MM.1S (cell line): ENCODE results near the gene GPR137.

ENCODE experiments used
- DNase-seq: peaks from one replicate; pipeline ENCODE4 v3.0.0-alpha.2; 2015
- H2AFZ ChIP-seq: fragments of 300-600 bp; sonication (generic); 2 replicates; pipeline ENCODE4 v1.6.0; 2016; ENCODE audit warnings: antibody characterized with exemption, low read length
- H3F3A ChIP-seq: fragments of 300-600 bp; sonication (generic); 2 replicates; pipeline ENCODE4 v1.6.1; 2016; ENCODE audit warnings: mild to moderate bottlenecking, antibody characterized with exemption, low read length, moderate library complexity, mixed read lengths; ENCODE audit not compliant: insufficient read depth
- H3K27ac ChIP-seq: fragments of 300-600 bp; sonication (generic); 2 replicates; pipeline ENCODE4 v1.5.1; 2016; ENCODE audit warnings: mild to moderate bottlenecking, low read length
- H3K27me3 ChIP-seq: fragments of 300-600 bp; sonication (generic); replicated peaks from 2 replicates; pipeline ENCODE4 v1.6.0; 2016; ENCODE audit warnings: low read length; ENCODE audit not compliant: insufficient read depth
- H3K36me3 ChIP-seq: fragments of 300-600 bp; sonication (generic); replicated peaks from 2 replicates; pipeline ENCODE4 v1.6.1; 2016; ENCODE audit warnings: mild to moderate bottlenecking, low read length, mixed read lengths; ENCODE audit not compliant: insufficient read depth
- H3K4me1 ChIP-seq: fragments of 300-600 bp; sonication (generic); 2 replicates; pipeline ENCODE4 v1.6.1; 2016; ENCODE audit warnings: low read length, mixed read lengths
- H3K4me2 ChIP-seq: fragments of 300-600 bp; sonication (generic); 2 replicates; pipeline ENCODE4 v1.6.0; 2016; ENCODE audit warnings: low read depth, low read length
- H3K4me3 ChIP-seq: fragments of 300-600 bp; sonication (generic); 2 replicates; pipeline ENCODE4 v1.5.1; 2016; ENCODE audit warnings: low read length, mixed read lengths
- H3K79me2 ChIP-seq: fragments of 300-600 bp; sonication (generic); 2 replicates; pipeline ENCODE4 v1.6.1; 2016; ENCODE audit warnings: mixed run types, low read length, mixed read lengths
- H3K9ac ChIP-seq: fragments of 300-600 bp; sonication (generic); 2 replicates; pipeline ENCODE4 v1.6.1; 2016; ENCODE audit warnings: low read length, mixed read lengths
- H3K9me2 ChIP-seq: fragments of 300-600 bp; sonication (generic); replicated peaks from 2 replicates; pipeline ENCODE4 v1.6.1; 2016; ENCODE audit warnings: mild to moderate bottlenecking, low read length, mixed read lengths; ENCODE audit not compliant: insufficient read depth
- H3K9me3 ChIP-seq: fragments of 300-600 bp; sonication (generic); replicated peaks from 2 replicates; pipeline ENCODE4 v1.6.1; 2016; ENCODE audit warnings: mild to moderate bottlenecking, low read length, mixed read lengths; ENCODE audit not compliant: insufficient read depth
- H4K20me1 ChIP-seq: fragments of 300-600 bp; sonication (generic); 2 replicates; pipeline ENCODE4 v1.6.1; 2016; ENCODE audit warnings: mild to moderate bottlenecking, low read length, moderate library complexity, mixed read lengths; ENCODE audit not compliant: insufficient read depth
- CTCF ChIP-seq: fragments of 300-600 bp; sonication (generic); IDR thresholded peaks from 2 replicates; pipeline ENCODE4 v1.5.1; 2016; ENCODE audit warnings: antibody characterized with exemption, low read length, mixed read lengths
- EZH2 ChIP-seq: fragments of 300-600 bp; sonication (generic); optimal IDR thresholded peaks from 2 replicates; pipeline ENCODE3; 2017; ENCODE audit warnings: low read depth, mild to moderate bottlenecking, antibody characterized with exemption, low read length, mixed read lengths
- EZH2phosphoT487 ChIP-seq: fragments of 300-600 bp; sonication (generic); IDR thresholded peaks from 2 replicates; pipeline ENCODE4 v1.6.1; 2018; ENCODE audit warnings: antibody characterized with exemption, low read length

GPR137 gene

DNA sequence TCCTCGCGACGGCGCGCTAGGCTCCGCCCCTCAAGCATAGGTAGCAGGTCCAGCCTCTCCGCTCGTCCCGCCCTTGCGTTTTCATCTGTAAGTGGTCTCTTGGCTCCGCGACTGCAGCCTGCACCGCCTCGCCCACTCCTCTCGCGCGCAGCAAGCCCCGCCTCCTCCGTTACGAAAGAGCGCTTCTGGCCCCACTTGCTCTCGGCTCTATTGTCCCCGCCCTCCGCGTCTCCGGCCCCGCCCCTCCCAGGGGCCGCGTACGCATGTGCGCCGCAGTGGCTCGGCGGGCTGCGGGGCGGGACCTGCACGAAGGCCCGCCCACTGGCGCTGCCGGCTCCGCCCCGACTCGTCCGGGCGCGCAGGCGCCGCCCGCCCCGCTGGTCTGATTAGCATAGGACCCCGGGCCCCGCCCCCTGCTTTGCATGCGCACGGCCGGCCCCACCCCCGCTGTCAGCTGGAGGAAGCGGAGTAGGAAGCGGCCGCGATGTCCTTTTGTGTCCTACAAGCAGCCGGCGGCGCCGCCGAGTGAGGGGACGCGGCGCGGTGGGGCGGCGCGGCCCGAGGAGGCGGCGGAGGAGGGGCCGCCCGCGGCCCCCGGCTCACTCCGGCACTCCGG, 19.5 kb downstream of the GPR137 start, which contains the start of gene ESRRA:
Gene ESRRA, plus strand, starts transcription at position 450 of the 616 bp plus-strand sequence. CDS start 1,656 bp downstream, outside the sequence.
- Histone ChIP-seq H3K9ac (peak within 1 kb of the TSS; percentile 99), H3F3A (peaks cover 24% of the 10 kb centered on the region), H3K4me1 (peaks cover 24% of the 10 kb centered on the region), H3K27me3 (peaks cover 12% of the 10 kb centered on the region), H3K36me3 (no peaks in the 10 kb centered on the region), H2AFZ (peak within 1 kb of the TSS; percentile 26; the same call in 1 of the 2 replicates), H3K79me2 (peaks cover 36% of the 10 kb centered on the region), H3K4me3 (peak within 1 kb of the TSS; percentile 83), H3K4me2 (peak within 1 kb of the TSS; percentile 87), H3K9me2 (no peaks in the 10 kb centered on the region), H3K27ac (peak within 1 kb of the TSS; percentile 99), H3K9me3 (no peaks in the 10 kb centered on the region), H4K20me1 (no peaks in the 10 kb centered on the region)
- TF ChIP-seq EZH2phosphoT487 (no peak), EZH2 (no peak), CTCF (no peak)
- peak; percentile 99 for DNase-seq

GRCh38 chr11:64305691-64306562, 20.3 kb downstream of the GPR137 start:
- Histone ChIP-seq H3K27ac (peak overlapping the region; percentile 59; the same call in 1 of the 2 replicates), H3K4me2 (peak overlapping the region; percentile 87), H3K4me1 (peaks cover 18% of the 10 kb centered on the region), H3K79me2 (peaks cover 41% of the 10 kb centered on the region), H3K9ac (peak overlapping the region; percentile 77), H3F3A (peaks cover 24% of the 10 kb centered on the region), H3K9me3 (no peaks in the 10 kb centered on the region), H2AFZ (peak overlapping the region; percentile 26; the same call in 1 of the 2 replicates), H3K27me3 (peaks cover 5% of the 10 kb centered on the region; the same call in 1 of the 2 replicates), H3K9me2 (no peaks in the 10 kb centered on the region), H3K4me3 (peak overlapping the region; percentile 83), H4K20me1 (no peaks in the 10 kb centered on the region), H3K36me3 (no peaks in the 10 kb centered on the region)
- DNase-seq = peak; percentile 77
- TF ChIP-seq EZH2 (no peak), CTCF (peak; percentile 55)

DNA sequence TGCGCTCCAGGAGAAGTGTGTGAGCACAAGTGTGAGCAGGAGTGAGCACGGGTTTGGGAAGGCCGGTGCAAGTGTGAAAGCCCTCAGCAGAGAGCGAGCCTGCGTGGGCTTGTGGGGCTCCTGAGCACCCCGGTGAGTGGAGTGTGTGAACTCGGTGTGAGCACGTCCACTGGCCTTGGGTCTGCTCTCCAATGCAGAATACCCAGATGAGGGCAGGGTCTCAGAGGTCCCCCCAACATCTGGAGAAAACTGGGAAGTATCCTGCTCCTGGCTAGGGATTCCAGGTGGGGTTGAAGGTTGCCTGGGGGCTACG, 20.9 kb downstream of the GPR137 start:
- no peaks in the 10 kb centered on the region for H3K9me3 ChIP-seq
- H3F3A ChIP-seq = peaks cover 24% of the 10 kb centered on the region
- 0 out of 2 replicates have a peak, but pooled peaks cover 4% of the 10 kb centered on the region for H3K27me3 ChIP-seq
- H3K9ac ChIP-seq = peak overlapping the region; percentile 77
- no peaks in the 10 kb centered on the region for H3K36me3 ChIP-seq
- peak overlapping the region; percentile 87 for H3K4me2 ChIP-seq
- H4K20me1 ChIP-seq = no peaks in the 10 kb centered on the region
- DNase-seq = no peak
- H3K79me2 ChIP-seq = peaks cover 47% of the 10 kb centered on the region
- TF ChIP-seq CTCF (no peak), EZH2phosphoT487 (no peak), EZH2 (no peak)
- H3K9me2 ChIP-seq = no peaks in the 10 kb centered on the region
- H3K27ac ChIP-seq = peak overlapping the region; percentile 59; the same call in 1 of the 2 replicates
- H3K4me1 ChIP-seq = peaks cover 18% of the 10 kb centered on the region
- H2AFZ ChIP-seq = peak overlapping the region; percentile 26; the same call in 1 of the 2 replicates
- H3K4me3 ChIP-seq = peak overlapping the region; percentile 83
